Right lobe of liver (tissue), 4 donors: ENCODE data around the gene SBF2.

Source experiments
- POLR2A ChIP-seq: fragments of 450-650 bp; IDR thresholded peaks from one replicate; pipeline ENCODE4 v1.6.1; 2017; ENCODE audit warnings: antibody characterized with exemption, mild to moderate bottlenecking
- TF ChIP-seq, protein P1 (sequence below), 4 donors: fragments of 200-600 bp in 3 of 4; fragments of 450-650 bp in 1 of 4; IDR thresholded peaks; one replicate each; pipeline versions ENCODE4 v1.5.1 to v1.8.0; 2016 to 2022; ENCODE audit warnings: antibody characterized with exemption in 4 of 4, mild to moderate bottlenecking in 2 of 4
- donor health status: DM: no; HTN: no; CAD: no.
- donor health status: DM: no; HTN: no; CAD: no.
- donor health status: DM: no; HTN: yes; CAD: no.

DNA sequence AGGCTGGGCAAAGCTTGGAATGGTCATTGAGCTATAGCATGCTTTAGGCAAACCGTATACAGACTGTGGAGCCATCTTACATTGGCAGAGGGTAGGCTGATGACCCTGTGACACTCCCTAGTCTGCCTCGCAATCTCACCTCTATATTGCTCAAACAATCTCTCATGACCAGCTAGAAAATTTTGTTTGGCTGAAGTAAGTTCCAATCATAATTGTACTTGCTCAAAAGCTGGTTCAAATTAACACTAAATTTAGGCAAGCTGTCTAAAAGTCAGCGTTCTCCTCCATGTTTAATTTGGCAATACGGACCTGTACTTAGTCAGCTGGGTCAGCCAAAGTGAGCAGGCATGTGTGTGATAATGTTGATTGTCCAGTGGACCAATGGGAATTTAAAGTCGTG is 497.2 kb downstream of the SBF2 start:
- TF ChIP-seq, protein P1, sequence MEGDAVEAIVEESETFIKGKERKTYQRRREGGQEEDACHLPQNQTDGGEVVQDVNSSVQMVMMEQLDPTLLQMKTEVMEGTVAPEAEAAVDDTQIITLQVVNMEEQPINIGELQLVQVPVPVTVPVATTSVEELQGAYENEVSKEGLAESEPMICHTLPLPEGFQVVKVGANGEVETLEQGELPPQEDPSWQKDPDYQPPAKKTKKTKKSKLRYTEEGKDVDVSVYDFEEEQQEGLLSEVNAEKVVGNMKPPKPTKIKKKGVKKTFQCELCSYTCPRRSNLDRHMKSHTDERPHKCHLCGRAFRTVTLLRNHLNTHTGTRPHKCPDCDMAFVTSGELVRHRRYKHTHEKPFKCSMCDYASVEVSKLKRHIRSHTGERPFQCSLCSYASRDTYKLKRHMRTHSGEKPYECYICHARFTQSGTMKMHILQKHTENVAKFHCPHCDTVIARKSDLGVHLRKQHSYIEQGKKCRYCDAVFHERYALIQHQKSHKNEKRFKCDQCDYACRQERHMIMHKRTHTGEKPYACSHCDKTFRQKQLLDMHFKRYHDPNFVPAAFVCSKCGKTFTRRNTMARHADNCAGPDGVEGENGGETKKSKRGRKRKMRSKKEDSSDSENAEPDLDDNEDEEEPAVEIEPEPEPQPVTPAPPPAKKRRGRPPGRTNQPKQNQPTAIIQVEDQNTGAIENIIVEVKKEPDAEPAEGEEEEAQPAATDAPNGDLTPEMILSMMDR (IDR thresholded peaks at IDR 0.05), result no peak
- no peak for TF ChIP-seq POLR2A
